Measurements from ENCODE around the gene CHN2.
A peak's percentile ranks its signal among the peaks of the same experiment; 100 is the strongest.

The CHN2 gene

GRCh38 chr7:29288181-29289091 lies 93.9 kb downstream of the CHN2 start:
- DNase-seq: peak; percentile 52

GRCh38 chr7:29289156-29290021 lies 94.8 kb downstream of the CHN2 start:
- DNase-seq: peak; percentile 94

- DNase-seq: no peak
Observed at GRCh38 chr7:29290829-29291228, 96.3 kb downstream of the CHN2 start.

- DNase-seq: no peak
Observed at GRCh38 chr7:29291723-29292618, 97.4 kb downstream of the CHN2 start.

GRCh38 chr7:29292886-29293658 lies 98.5 kb downstream of the CHN2 start:
- peak; percentile 12 for DNase-seq

- no peak for DNase-seq
Observed at GRCh38 chr7:29296421-29296820, 101.8 kb downstream of the CHN2 start.

- no peak for DNase-seq
Observed at GRCh38 chr7:29297194-29297890, 102.8 kb downstream of the CHN2 start.

- no peak for DNase-seq
Observed at GRCh38 chr7:29299086-29299485, 104.5 kb downstream of the CHN2 start.

- no peak for DNase-seq
Observed at GRCh38 chr7:29300026-29300480, 105.5 kb downstream of the CHN2 start.

GRCh38 chr7:29300649-29301048 lies 106.1 kb downstream of the CHN2 start:
- DNase-seq: no peak

GRCh38 chr7:29302666-29303395 lies 108.3 kb downstream of the CHN2 start:
- DNase-seq: no peak

GRCh38 chr7:29304756-29305155 lies 110.2 kb downstream of the CHN2 start:
- no peak for DNase-seq

- DNase-seq: no peak
Observed at GRCh38 chr7:29306319-29306991, 111.9 kb downstream of the CHN2 start.

- DNase-seq: no peak
Observed at GRCh38 chr7:29308424-29308823, 113.8 kb downstream of the CHN2 start.

- DNase-seq: peak; percentile 37
Observed at GRCh38 chr7:29309041-29309854, 114.7 kb downstream of the CHN2 start.

GRCh38 chr7:29310625-29311024 lies 116.0 kb downstream of the CHN2 start:
- no peak for DNase-seq

GRCh38 chr7:29311314-29311713 lies 116.7 kb downstream of the CHN2 start:
- DNase-seq: no peak

- no peak for DNase-seq
Observed at GRCh38 chr7:29314148-29314547, 119.6 kb downstream of the CHN2 start.
